WTC11 (cell line): ENCODE measurements around the gene ANO1. TPM values are rescaled to one million over a fixed set of nuclear protein-coding genes. Genes with fewer than 3 reads are reported as not detected.

ENCODE experiments used
- ATAC-seq: fragments of 200-7000 bp; cut with Tn5 transposase; 2 replicates; pipeline ENCODE4 v1.10.0; 2021; ENCODE audit warnings: mild to moderate bottlenecking, moderate library complexity
- CTCF ChIA-PET: fragments of 300-600 bp; sonication (Branson Sonifier 250); formaldehyde crosslinking; loops from one replicate; lab custom pipeline; 2021; ENCODE audit warnings: antibody characterized with exemption; lab: Charles Lee
- POLR2A ChIA-PET: fragments of 350-600 bp; sonication (Branson Sonifier 250); formaldehyde crosslinking; loops from one replicate; lab custom pipeline; 2021; ENCODE audit warnings: antibody characterized with exemption; lab: Charles Lee
- DNase-seq: peaks from one replicate; pipeline ENCODE4 v3.0.0; 2021; ENCODE audit warnings: low spot score
- H3K27ac Mint-ChIP-seq: 2 replicates; pipeline ENCODE4 v1.8.0; 2021; ENCODE audit warnings: mixed read lengths
- H3K27me3 Mint-ChIP-seq: 2 replicates; pipeline ENCODE4 v1.8.0; 2021; ENCODE audit warnings: low read depth, mild to moderate bottlenecking, moderate library complexity, mixed read lengths
- H3K36me3 Mint-ChIP-seq: 2 replicates; pipeline ENCODE4 v1.8.0; 2021; ENCODE audit warnings: mixed read lengths
- H3K4me1 Mint-ChIP-seq: 2 replicates; pipeline ENCODE4 v1.8.0; 2022; ENCODE audit warnings: mixed read lengths
- H3K4me3 Mint-ChIP-seq: 2 replicates; pipeline ENCODE4 v1.8.0; 2021; ENCODE audit warnings: mild to moderate bottlenecking, moderate library complexity, mixed read lengths
- H3K9me3 Mint-ChIP-seq: 2 replicates; pipeline ENCODE4 v1.8.0; 2021; ENCODE audit warnings: mixed read lengths
- AFF4 ChIP-seq: sonication (generic); formaldehyde crosslinking; IDR thresholded peaks from 2 replicates; pipeline ENCODE4 v1.8.1; 2023; ENCODE audit warnings: mild to moderate bottlenecking, missing genetic modification reagents, borderline replicate concordance
- ATF1 ChIP-seq: sonication (generic); formaldehyde crosslinking; IDR thresholded peaks from 2 replicates; pipeline ENCODE4 v1.8.1; 2023; ENCODE audit warnings: mild to moderate bottlenecking, moderate library complexity, missing genetic modification reagents
- ATF6 ChIP-seq: sonication (generic); formaldehyde crosslinking; IDR thresholded peaks from 2 replicates; pipeline ENCODE4 v1.8.1; 2023; ENCODE audit warnings: mild to moderate bottlenecking, missing genetic modification reagents
- CBFB ChIP-seq: sonication (generic); formaldehyde crosslinking; IDR thresholded peaks from 2 replicates; pipeline ENCODE4 v1.8.1; 2022; ENCODE audit warnings: mild to moderate bottlenecking, low read depth, missing genetic modification reagents
- HMGXB4 ChIP-seq: sonication (generic); formaldehyde crosslinking; IDR thresholded peaks from 2 replicates; pipeline ENCODE4 v1.8.1; 2023; ENCODE audit warnings: mild to moderate bottlenecking, moderate library complexity, missing genetic modification reagents
- IRF2 ChIP-seq: sonication (generic); formaldehyde crosslinking; IDR thresholded peaks from 2 replicates; pipeline ENCODE4 v1.8.0; 2022; ENCODE audit warnings: low read depth, missing genetic modification reagents, borderline replicate concordance
- JAZF1 ChIP-seq: fragments of 250-450 bp; sonication (Bioruptor Pico); IDR thresholded peaks from 2 replicates; pipeline ENCODE4 v1.9.0; 2021; ENCODE audit warnings: moderate library complexity, mild to moderate bottlenecking, inconsistent platforms
- JUN ChIP-seq: sonication (generic); formaldehyde crosslinking; IDR thresholded peaks from 2 replicates; pipeline ENCODE4 v1.8.0; 2023; ENCODE audit warnings: mild to moderate bottlenecking, missing genetic modification reagents
- MXD4 ChIP-seq: fragments of 250-450 bp; sonication (Bioruptor Pico); IDR thresholded peaks from 2 replicates; pipeline ENCODE4 v1.8.0; 2021; ENCODE audit warnings: mild to moderate bottlenecking, moderate library complexity, borderline replicate concordance
- NFE2L1 ChIP-seq: sonication (generic); formaldehyde crosslinking; IDR thresholded peaks from 2 replicates; pipeline ENCODE4 v1.8.1; 2023; ENCODE audit warnings: missing genetic modification reagents
- NFYB ChIP-seq: sonication (generic); formaldehyde crosslinking; conservative IDR thresholded peaks from 2 replicates; pipeline ENCODE4 v1.8.0; 2022; ENCODE audit warnings: low read depth, missing genetic modification reagents
- NR2C2 ChIP-seq: sonication (generic); formaldehyde crosslinking; IDR thresholded peaks from 2 replicates; pipeline ENCODE4 v1.8.0; 2022; ENCODE audit warnings: mild to moderate bottlenecking, missing genetic modification reagents
- RORB ChIP-seq: fragments of 250-450 bp; sonication (Bioruptor Pico); IDR thresholded peaks from 2 replicates; pipeline ENCODE4 v1.9.0; 2021; ENCODE audit warnings: mild to moderate bottlenecking
- SP1 ChIP-seq: sonication (generic); formaldehyde crosslinking; conservative IDR thresholded peaks from 2 replicates; pipeline ENCODE4 v1.8.1; 2022; ENCODE audit warnings: missing genetic modification reagents
- TEAD4 ChIP-seq: sonication (generic); formaldehyde crosslinking; IDR thresholded peaks from 2 replicates; pipeline ENCODE4 v1.8.0; 2022; ENCODE audit warnings: mild to moderate bottlenecking, missing genetic modification reagents
- TP53 ChIP-seq: sonication (generic); formaldehyde crosslinking; IDR thresholded peaks from 2 replicates; pipeline ENCODE4 v1.8.1; 2023; ENCODE audit warnings: mild to moderate bottlenecking, missing genetic modification reagents
- ZBTB43 ChIP-seq: sonication (generic); formaldehyde crosslinking; IDR thresholded peaks from 2 replicates; pipeline ENCODE4 v1.8.1; 2023; ENCODE audit warnings: mild to moderate bottlenecking, missing genetic modification reagents
- ZNF138 ChIP-seq: sonication (generic); formaldehyde crosslinking; conservative IDR thresholded peaks from 2 replicates; pipeline ENCODE4 v1.8.1; 2022; ENCODE audit warnings: mild to moderate bottlenecking, moderate library complexity, missing genetic modification reagents
- ZNF263 ChIP-seq: sonication (generic); formaldehyde crosslinking; IDR thresholded peaks from 2 replicates; pipeline ENCODE4 v1.8.1; 2022; ENCODE audit warnings: low read depth, mild to moderate bottlenecking, moderate library complexity, missing genetic modification reagents
- total RNA-seq: library from RNA; stranded (reverse); gene quantifications from 3 replicates; pipeline ENCODE4 v1.2.3, GENCODE V29; 2021
- TF ChIP-seq, protein P1 (sequence below): sonication (generic); formaldehyde crosslinking; IDR thresholded peaks from 2 replicates; pipeline ENCODE4 v1.8.1; 2023; ENCODE audit warnings: mild to moderate bottlenecking, missing genetic modification reagents, moderate library complexity
- TF ChIP-seq, protein P2 (sequence below): sonication (generic); formaldehyde crosslinking; IDR thresholded peaks from 2 replicates; pipeline ENCODE4 v1.8.0; 2022; ENCODE audit warnings: mild to moderate bottlenecking, missing genetic modification reagents
- TF ChIP-seq, protein P3 (sequence below): fragments of 200-600 bp; IDR thresholded peaks from 2 replicates; pipeline ENCODE4 v1.8.0; 2022; ENCODE audit warnings: antibody characterized with exemption
- TF ChIP-seq, protein P4 (sequence below): fragments of 250-450 bp; sonication (Bioruptor Pico); IDR thresholded peaks from 2 replicates; pipeline ENCODE4 v2.1.2; 2022; ENCODE audit warnings: mild to moderate bottlenecking, moderate library complexity

The ANO1 gene
- total RNA-seq, 1 experiment from 2014 or later = 4.1 TPM

GRCh38 chr11:70130636-70131035 lies 52.5 kb downstream of the ANO1 start:
- ATAC-seq (no peak), DNase-seq (no peak)
- Mint-ChIP-seq H3K27ac (no peak overlapping the region), H3K4me3 (no peak overlapping the region), H3K36me3 (no peaks in the 10 kb centered on the region), H3K27me3 (no peaks in the 10 kb centered on the region), H3K9me3 (no peaks in the 10 kb centered on the region), H3K4me1 (peaks cover 25% of the 10 kb centered on the region)
- ChIA-PET CTCF (no interaction called here), POLR2A (no interaction called here)
- no peak for TF ChIP-seq NFE2L1
- TF ChIP-seq, protein P1, sequence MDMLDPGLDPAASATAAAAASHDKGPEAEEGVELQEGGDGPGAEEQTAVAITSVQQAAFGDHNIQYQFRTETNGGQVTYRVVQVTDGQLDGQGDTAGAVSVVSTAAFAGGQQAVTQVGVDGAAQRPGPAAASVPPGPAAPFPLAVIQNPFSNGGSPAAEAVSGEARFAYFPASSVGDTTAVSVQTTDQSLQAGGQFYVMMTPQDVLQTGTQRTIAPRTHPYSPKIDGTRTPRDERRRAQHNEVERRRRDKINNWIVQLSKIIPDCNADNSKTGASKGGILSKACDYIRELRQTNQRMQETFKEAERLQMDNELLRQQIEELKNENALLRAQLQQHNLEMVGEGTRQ (CRISPR knock-in tag) = no peak
- TF ChIP-seq ZNF138 (CRISPR knock-in tag) = no peak
- TF ChIP-seq SP1 (CRISPR knock-in tag) = no peak
- TF ChIP-seq, protein P2, sequence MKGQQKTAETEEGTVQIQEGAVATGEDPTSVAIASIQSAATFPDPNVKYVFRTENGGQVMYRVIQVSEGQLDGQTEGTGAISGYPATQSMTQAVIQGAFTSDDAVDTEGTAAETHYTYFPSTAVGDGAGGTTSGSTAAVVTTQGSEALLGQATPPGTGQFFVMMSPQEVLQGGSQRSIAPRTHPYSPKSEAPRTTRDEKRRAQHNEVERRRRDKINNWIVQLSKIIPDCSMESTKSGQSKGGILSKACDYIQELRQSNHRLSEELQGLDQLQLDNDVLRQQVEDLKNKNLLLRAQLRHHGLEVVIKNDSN (CRISPR knock-in tag) = no peak
- no peak for TF ChIP-seq CBFB (CRISPR knock-in tag)
- TF ChIP-seq MXD4 (CRISPR knock-in tag) = no peak
- no peak for TF ChIP-seq ZBTB43 (CRISPR knock-in tag)
- TF ChIP-seq IRF2 = no peak
- no peak for TF ChIP-seq ZNF263 (CRISPR knock-in tag)
- no peak for TF ChIP-seq ATF1 (CRISPR knock-in tag)
- no peak for TF ChIP-seq TP53 (CRISPR knock-in tag)
- TF ChIP-seq RORB = no peak
- TF ChIP-seq, protein P3, sequence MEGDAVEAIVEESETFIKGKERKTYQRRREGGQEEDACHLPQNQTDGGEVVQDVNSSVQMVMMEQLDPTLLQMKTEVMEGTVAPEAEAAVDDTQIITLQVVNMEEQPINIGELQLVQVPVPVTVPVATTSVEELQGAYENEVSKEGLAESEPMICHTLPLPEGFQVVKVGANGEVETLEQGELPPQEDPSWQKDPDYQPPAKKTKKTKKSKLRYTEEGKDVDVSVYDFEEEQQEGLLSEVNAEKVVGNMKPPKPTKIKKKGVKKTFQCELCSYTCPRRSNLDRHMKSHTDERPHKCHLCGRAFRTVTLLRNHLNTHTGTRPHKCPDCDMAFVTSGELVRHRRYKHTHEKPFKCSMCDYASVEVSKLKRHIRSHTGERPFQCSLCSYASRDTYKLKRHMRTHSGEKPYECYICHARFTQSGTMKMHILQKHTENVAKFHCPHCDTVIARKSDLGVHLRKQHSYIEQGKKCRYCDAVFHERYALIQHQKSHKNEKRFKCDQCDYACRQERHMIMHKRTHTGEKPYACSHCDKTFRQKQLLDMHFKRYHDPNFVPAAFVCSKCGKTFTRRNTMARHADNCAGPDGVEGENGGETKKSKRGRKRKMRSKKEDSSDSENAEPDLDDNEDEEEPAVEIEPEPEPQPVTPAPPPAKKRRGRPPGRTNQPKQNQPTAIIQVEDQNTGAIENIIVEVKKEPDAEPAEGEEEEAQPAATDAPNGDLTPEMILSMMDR = no peak
- TF ChIP-seq TEAD4 (CRISPR knock-in tag) = no peak
- TF ChIP-seq JUN = no peak
- TF ChIP-seq AFF4 (CRISPR knock-in tag) = no peak
- no peak for TF ChIP-seq NFYB (CRISPR knock-in tag)
- TF ChIP-seq NR2C2 = no peak

GRCh38 chr11:70131606-70132190 lies 53.6 kb downstream of the ANO1 start:
- Mint-ChIP-seq H3K9me3 (no peaks in the 10 kb centered on the region), H3K27ac (no peak overlapping the region), H3K4me3 (no peak overlapping the region), H3K36me3 (no peaks in the 10 kb centered on the region), H3K4me1 (peaks cover 25% of the 10 kb centered on the region), H3K27me3 (no peaks in the 10 kb centered on the region)
- ATAC-seq (no peak), DNase-seq (no peak)
- CTCF ChIA-PET = interaction anchor here (1.0 kb wide), 1 partner anchor 10 kb away, joined by 3 read pairs; no protein-coding TSS in a partner anchor
- POLR2A ChIA-PET = no interaction called here
- no peak for TF ChIP-seq JAZF1
- TF ChIP-seq, protein P4, sequence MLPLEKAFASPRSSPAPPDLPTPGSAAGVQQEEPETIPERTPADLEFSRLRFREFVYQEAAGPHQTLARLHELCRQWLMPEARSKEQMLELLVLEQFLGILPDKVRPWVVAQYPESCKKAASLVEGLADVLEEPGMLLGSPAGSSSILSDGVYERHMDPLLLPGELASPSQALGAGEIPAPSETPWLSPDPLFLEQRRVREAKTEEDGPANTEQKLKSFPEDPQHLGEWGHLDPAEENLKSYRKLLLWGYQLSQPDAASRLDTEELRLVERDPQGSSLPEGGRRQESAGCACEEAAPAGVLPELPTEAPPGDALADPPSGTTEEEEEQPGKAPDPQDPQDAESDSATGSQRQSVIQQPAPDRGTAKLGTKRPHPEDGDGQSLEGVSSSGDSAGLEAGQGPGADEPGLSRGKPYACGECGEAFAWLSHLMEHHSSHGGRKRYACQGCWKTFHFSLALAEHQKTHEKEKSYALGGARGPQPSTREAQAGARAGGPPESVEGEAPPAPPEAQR (CRISPR knock-in tag) = no peak
- TF ChIP-seq HMGXB4 = no peak
- no peak for TF ChIP-seq ATF1 (CRISPR knock-in tag)
- no peak for TF ChIP-seq ATF6 (CRISPR knock-in tag)
